Activated naive CD8-positive, alpha-beta T cell treated with anti-CD3 and anti-CD28 coated beads, Interleukin-2, amount 50 U/mL, for 24 hours (primary cell): ENCODE results near the gene RGP1.

ENCODE experiments used
- ATAC-seq: fragments of 150-1000 bp; cut with Tn5 transposase; one replicate; pipeline ENCODE4 v1.10.0; 2021
- DNase-seq: peaks from one replicate; pipeline ENCODE4 v3.0.0; 2021
- H3K27ac Mint-ChIP-seq: one replicate; pipeline ENCODE4 v1.8.0; 2021; ENCODE audit warnings: mild to moderate bottlenecking, mixed read lengths
- H3K27me3 Mint-ChIP-seq: one replicate; pipeline ENCODE4 v1.8.0; 2021; ENCODE audit warnings: mixed read lengths
- H3K36me3 Mint-ChIP-seq: one replicate; pipeline ENCODE4 v1.8.0; 2021; ENCODE audit warnings: low read depth, mixed read lengths
- H3K4me1 Mint-ChIP-seq: one replicate; pipeline ENCODE4 v1.8.0; 2021; ENCODE audit warnings: mixed read lengths
- H3K4me3 Mint-ChIP-seq: one replicate; pipeline ENCODE4 v1.8.0; 2021; ENCODE audit warnings: mild to moderate bottlenecking, moderate library complexity, mixed read lengths
- H3K9me3 Mint-ChIP-seq: one replicate; pipeline ENCODE4 v1.8.0; 2021; ENCODE audit warnings: mixed read lengths

Gene RGP1

DNA sequence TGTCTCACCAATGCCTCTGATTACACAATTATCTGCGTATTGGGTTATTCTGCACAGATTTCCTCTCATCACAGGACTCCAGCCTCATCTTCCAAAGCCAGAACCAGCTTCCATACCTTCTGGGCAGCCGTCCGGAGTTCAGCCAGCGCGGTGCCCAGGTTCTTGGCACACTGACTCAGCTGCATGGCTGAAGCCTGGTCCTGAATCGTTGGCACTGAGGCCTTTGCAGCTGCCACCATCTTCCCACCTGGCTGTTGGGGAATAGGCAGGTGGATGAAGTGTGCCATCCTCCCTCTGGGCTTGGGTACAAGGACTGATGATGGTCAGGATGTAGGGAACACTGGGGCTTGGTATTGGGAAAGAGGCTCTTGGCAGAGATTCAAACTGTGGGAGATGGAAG is 35.0 kb upstream of the RGP1 start:
- Mint-ChIP-seq H3K4me1 (no peaks in the 10 kb centered on the region), H3K9me3 (no peaks in the 10 kb centered on the region), H3K36me3 (peaks cover 59% of the 10 kb centered on the region), H3K27me3 (no peaks in the 10 kb centered on the region), H3K4me3 (no peak overlapping the region), H3K27ac (no peak overlapping the region)
- DNase-seq (no peak), ATAC-seq (no peak)

GRCh38 chr9:35714579-35715252 is 34.4 kb upstream of the RGP1 start:
- DNase-seq (no peak), ATAC-seq (no peak)
- peaks cover 5% of the 10 kb centered on the region for H3K4me1 Mint-ChIP-seq
- H3K9me3 Mint-ChIP-seq: no peaks in the 10 kb centered on the region
- H3K4me3 Mint-ChIP-seq: no peak overlapping the region
- no peaks in the 10 kb centered on the region for H3K27me3 Mint-ChIP-seq
- peak overlapping the region; percentile 23 for H3K27ac Mint-ChIP-seq
- H3K36me3 Mint-ChIP-seq: peaks cover 62% of the 10 kb centered on the region

GRCh38 chr9:35716230-35716629 is 32.9 kb upstream of the RGP1 start:
- no peak for ATAC-seq

GRCh38 chr9:35717132-35717870 is 31.8 kb upstream of the RGP1 start:
- Mint-ChIP-seq H3K9me3 (no peaks in the 10 kb centered on the region), H3K27me3 (no peaks in the 10 kb centered on the region), H3K4me1 (peaks cover 5% of the 10 kb centered on the region), H3K27ac (no peak overlapping the region), H3K4me3 (no peak overlapping the region), H3K36me3 (peaks cover 62% of the 10 kb centered on the region)
- ATAC-seq (no peak), DNase-seq (no peak)

More at GRCh38 chr9:35716230-35716629, 32.9 kb upstream of the RGP1 start:
- Mint-ChIP-seq H3K4me3 (no peak overlapping the region), H3K4me1 (peaks cover 5% of the 10 kb centered on the region), H3K9me3 (no peaks in the 10 kb centered on the region), H3K27ac (no peak overlapping the region), H3K36me3 (peaks cover 57% of the 10 kb centered on the region), H3K27me3 (no peaks in the 10 kb centered on the region)
- DNase-seq: no peak

GRCh38 chr9:35718721-35719511 is 30.2 kb upstream of the RGP1 start:
- no peaks in the 10 kb centered on the region for H3K27me3 Mint-ChIP-seq
- H3K9me3 Mint-ChIP-seq: no peaks in the 10 kb centered on the region
- no peak overlapping the region for H3K4me3 Mint-ChIP-seq
- H3K36me3 Mint-ChIP-seq: peaks cover 62% of the 10 kb centered on the region
- DNase-seq (no peak), ATAC-seq (no peak)
- H3K27ac Mint-ChIP-seq: no peak overlapping the region
- peaks cover 5% of the 10 kb centered on the region for H3K4me1 Mint-ChIP-seq

- DNase-seq: no peak
- peaks cover 5% of the 10 kb centered on the region for H3K4me1 Mint-ChIP-seq
- H3K36me3 Mint-ChIP-seq: peaks cover 60% of the 10 kb centered on the region
- ATAC-seq: no peak
- no peaks in the 10 kb centered on the region for H3K9me3 Mint-ChIP-seq
- no peak overlapping the region for H3K4me3 Mint-ChIP-seq
- no peaks in the 10 kb centered on the region for H3K27me3 Mint-ChIP-seq
- no peak overlapping the region for H3K27ac Mint-ChIP-seq
These were observed 29.5 kb upstream of the RGP1 start for GRCh38 chr9:35719546-35719945.

GRCh38 chr9:35723426-35723825 is 25.7 kb upstream of the RGP1 start:
- peaks cover 44% of the 10 kb centered on the region for H3K36me3 Mint-ChIP-seq
- no peak for DNase-seq
- H3K27ac Mint-ChIP-seq: no peak overlapping the region
- ATAC-seq: no peak
- no peaks in the 10 kb centered on the region for H3K9me3 Mint-ChIP-seq
- H3K27me3 Mint-ChIP-seq: no peaks in the 10 kb centered on the region
- no peak overlapping the region for H3K4me3 Mint-ChIP-seq
- peaks cover 5% of the 10 kb centered on the region for H3K4me1 Mint-ChIP-seq

- ATAC-seq (no peak), DNase-seq (no peak)
- no peak overlapping the region for H3K27ac Mint-ChIP-seq
- no peaks in the 10 kb centered on the region for H3K9me3 Mint-ChIP-seq
- peaks cover 5% of the 10 kb centered on the region for H3K4me1 Mint-ChIP-seq
- no peaks in the 10 kb centered on the region for H3K27me3 Mint-ChIP-seq
- H3K4me3 Mint-ChIP-seq: no peak overlapping the region
- peaks cover 42% of the 10 kb centered on the region for H3K36me3 Mint-ChIP-seq
These were observed 25.2 kb upstream of the RGP1 start for GRCh38 chr9:35723908-35724307.

- DNase-seq: no peak
- H3K4me1 Mint-ChIP-seq: no peaks in the 10 kb centered on the region
- H3K4me3 Mint-ChIP-seq: no peak overlapping the region
- no peaks in the 10 kb centered on the region for H3K9me3 Mint-ChIP-seq
- H3K36me3 Mint-ChIP-seq: peaks cover 34% of the 10 kb centered on the region
- no peak for ATAC-seq
- no peak overlapping the region for H3K27ac Mint-ChIP-seq
- no peaks in the 10 kb centered on the region for H3K27me3 Mint-ChIP-seq
These were observed 23.7 kb upstream of the RGP1 start for GRCh38 chr9:35725362-35725761.

DNA sequence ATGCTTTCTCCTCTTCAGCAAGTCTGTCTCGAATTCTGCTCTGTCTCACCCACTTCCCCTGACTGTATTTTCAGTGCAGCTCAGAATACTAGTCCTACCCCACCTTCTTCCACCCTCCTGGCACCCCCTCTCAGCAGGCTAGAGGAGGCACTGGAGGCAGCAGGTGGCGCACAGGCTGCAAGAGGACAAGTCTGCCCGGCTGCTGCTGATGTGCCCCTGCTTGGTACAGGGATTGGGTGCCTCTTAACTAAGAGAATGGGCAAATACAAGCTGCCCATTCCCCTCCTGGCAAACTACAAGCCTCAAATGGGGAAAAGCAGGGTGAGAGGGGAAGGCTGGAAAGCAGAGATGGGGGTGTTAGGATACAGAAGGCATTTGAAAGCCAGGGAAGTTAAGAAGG is 22.2 kb upstream of the RGP1 start:
- DNase-seq: peak; percentile 22
- H3K4me3 Mint-ChIP-seq: peak overlapping the region; percentile 56
- no peaks in the 10 kb centered on the region for H3K27me3 Mint-ChIP-seq
- peaks cover 25% of the 10 kb centered on the region for H3K36me3 Mint-ChIP-seq
- no peaks in the 10 kb centered on the region for H3K4me1 Mint-ChIP-seq
- H3K27ac Mint-ChIP-seq: peak overlapping the region; percentile 36
- ATAC-seq: peak; percentile 9
- H3K9me3 Mint-ChIP-seq: no peaks in the 10 kb centered on the region

GRCh38 chr9:35727676-35728040 is 21.4 kb upstream of the RGP1 start:
- H3K27me3 Mint-ChIP-seq: no peaks in the 10 kb centered on the region
- H3K9me3 Mint-ChIP-seq: no peaks in the 10 kb centered on the region
- no peak overlapping the region for H3K4me3 Mint-ChIP-seq
- H3K27ac Mint-ChIP-seq: no peak overlapping the region
- H3K4me1 Mint-ChIP-seq: no peaks in the 10 kb centered on the region
- no peak for DNase-seq
- peaks cover 19% of the 10 kb centered on the region for H3K36me3 Mint-ChIP-seq
- no peak for ATAC-seq

DNA sequence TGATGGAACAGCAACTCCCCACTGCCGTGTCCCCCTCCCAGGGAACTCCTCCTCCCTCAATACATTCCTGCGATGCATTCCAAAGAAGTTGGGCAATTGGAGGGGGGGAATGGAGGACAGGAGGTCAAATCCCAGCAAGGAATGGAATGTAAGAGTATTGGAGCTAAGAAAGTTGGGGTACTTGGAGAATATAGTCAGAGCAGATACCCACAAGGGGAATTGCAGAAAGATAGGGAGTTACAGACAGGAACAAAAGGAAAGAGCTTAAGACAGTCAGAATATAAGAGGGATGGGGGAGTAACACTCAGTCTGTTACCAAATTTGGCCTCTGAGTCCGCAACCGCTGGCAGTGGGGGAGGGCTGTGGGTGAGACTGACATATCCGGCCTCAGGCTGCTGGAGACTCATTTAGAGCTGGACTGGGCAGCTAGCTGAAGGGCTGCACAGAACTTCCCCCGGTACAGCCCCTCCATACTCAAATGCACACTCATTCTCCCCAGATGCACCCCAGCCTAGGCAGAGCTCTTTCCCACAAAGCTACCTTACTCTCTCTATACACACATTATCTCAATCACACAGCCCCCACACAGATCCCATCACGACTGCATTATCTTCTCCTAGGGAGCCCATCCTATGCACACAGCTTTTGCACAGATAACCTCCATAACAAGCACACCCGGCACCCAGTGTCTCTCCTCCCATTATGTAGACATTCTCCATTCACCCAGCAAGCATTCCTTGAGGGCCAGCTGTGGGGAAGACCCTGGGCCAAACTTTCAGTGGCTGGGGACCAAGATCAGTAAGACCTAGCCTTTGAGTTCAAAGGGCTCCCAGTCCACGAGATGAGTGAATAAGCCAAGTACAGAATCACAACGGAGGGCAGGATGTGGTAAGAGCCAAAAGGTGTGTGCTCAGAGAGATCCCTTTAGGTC is 20.8 kb upstream of the RGP1 start:
- peak; percentile 61 for DNase-seq
- no peaks in the 10 kb centered on the region for H3K9me3 Mint-ChIP-seq
- peak; percentile 11 for ATAC-seq
- peaks cover 5% of the 10 kb centered on the region for H3K4me1 Mint-ChIP-seq
- H3K36me3 Mint-ChIP-seq: peaks cover 16% of the 10 kb centered on the region
- H3K4me3 Mint-ChIP-seq: no peak overlapping the region
- no peak overlapping the region for H3K27ac Mint-ChIP-seq
- H3K27me3 Mint-ChIP-seq: no peaks in the 10 kb centered on the region

- no peaks in the 10 kb centered on the region for H3K27me3 Mint-ChIP-seq
- peaks cover 17% of the 10 kb centered on the region for H3K36me3 Mint-ChIP-seq
- H3K4me1 Mint-ChIP-seq: peaks cover 13% of the 10 kb centered on the region
- H3K9me3 Mint-ChIP-seq: no peaks in the 10 kb centered on the region
- no peak overlapping the region for H3K27ac Mint-ChIP-seq
- ATAC-seq (no peak), DNase-seq (no peak)
- no peak overlapping the region for H3K4me3 Mint-ChIP-seq
These were observed 20.0 kb upstream of the RGP1 start for GRCh38 chr9:35729101-35729500.
